ENCODE results near the gene TXK.

Gene TXK

GRCh38 chr4:48039561-48039960 lies 94.5 kb downstream of the TXK start:
- H3K4me3 ChIP-seq (replicated peaks; ENCODE audit: low read depth, low read length) = no peak overlapping the region
- no peak for DNase-seq (ENCODE audit: low read depth)
- no peak for TF ChIP-seq CTCF (IDR thresholded peaks at IDR 0.05; ENCODE audit: low read length, missing control alignments)

GRCh38 chr4:48038666-48039065 lies 95.4 kb downstream of the TXK start:
- TF ChIP-seq CTCF (IDR thresholded peaks at IDR 0.05; ENCODE audit: low read length, missing control alignments) = no peak
- no peak for DNase-seq (ENCODE audit: low read depth)
- no peak overlapping the region for H3K4me3 ChIP-seq (replicated peaks; ENCODE audit: low read depth, low read length)

DNA sequence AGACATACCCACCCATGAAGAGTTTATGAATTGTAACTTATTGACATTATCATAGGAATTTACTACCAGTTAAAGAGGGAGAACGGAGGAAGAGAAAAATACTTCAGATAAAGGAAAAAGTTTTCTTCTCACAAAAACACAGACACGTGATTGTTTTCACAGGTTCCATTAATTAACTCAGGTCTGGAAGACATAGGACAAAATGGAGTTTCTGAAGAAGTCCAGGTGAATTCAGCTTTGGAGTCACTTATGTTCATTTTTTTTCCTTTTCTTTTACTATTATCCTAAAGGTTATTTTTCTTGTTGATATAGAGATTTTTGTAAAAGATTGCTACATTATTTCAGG lies 97.0 kb downstream of the TXK start:
- TF ChIP-seq CTCF (IDR thresholded peaks at IDR 0.05; ENCODE audit: low read length, missing control alignments) = no peak
- no peak overlapping the region for H3K4me3 ChIP-seq (replicated peaks; ENCODE audit: low read depth, low read length)
- DNase-seq (ENCODE audit: low read depth) = no peak

GRCh38 chr4:48035952-48036351 lies 98.1 kb downstream of the TXK start:
- DNase-seq (ENCODE audit: low read depth) = no peak
- TF ChIP-seq CTCF (IDR thresholded peaks at IDR 0.05; ENCODE audit: low read length, missing control alignments) = no peak
- H3K4me3 ChIP-seq (replicated peaks; ENCODE audit: low read depth, low read length) = no peak overlapping the region

DNA sequence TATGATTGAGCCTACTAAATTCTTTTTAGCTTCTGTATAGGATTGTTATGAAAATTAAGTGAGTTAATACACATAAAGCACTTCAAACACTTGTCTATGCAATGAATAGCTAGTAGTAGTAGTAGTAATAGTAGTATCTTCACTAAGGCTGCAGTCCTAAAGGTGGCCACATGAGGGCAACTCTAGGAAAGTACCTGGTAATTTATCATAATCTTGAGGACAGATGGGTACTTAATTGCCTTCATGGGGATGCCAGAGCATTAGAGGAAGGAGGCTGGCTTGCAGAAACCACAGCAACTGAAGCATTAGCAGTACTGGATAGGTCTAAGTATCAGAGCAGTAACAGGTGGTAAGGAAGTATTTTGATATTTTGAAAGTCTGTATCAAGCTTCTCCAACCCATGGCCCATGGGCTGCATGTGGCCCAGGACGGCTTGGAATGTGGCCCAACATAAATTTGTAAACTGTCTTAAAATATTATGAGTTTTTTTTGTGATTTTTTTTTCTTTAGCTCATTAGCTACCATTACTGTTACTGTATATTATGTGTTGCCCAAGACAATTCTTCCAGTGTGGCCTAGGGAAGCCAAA lies 100.1 kb downstream of the TXK start:
- peak; percentile 72 for TF ChIP-seq CTCF (IDR thresholded peaks at IDR 0.05; ENCODE audit: low read length, missing control alignments)
- H3K4me3 ChIP-seq (replicated peaks; ENCODE audit: low read depth, low read length) = no peak overlapping the region
- peak; percentile 39 for DNase-seq (ENCODE audit: low read depth)

GRCh38 chr4:48033412-48033811 lies 100.6 kb downstream of the TXK start:
- TF ChIP-seq CTCF (IDR thresholded peaks at IDR 0.05; ENCODE audit: low read length, missing control alignments) = no peak
- DNase-seq (ENCODE audit: low read depth) = no peak
- no peak overlapping the region for H3K4me3 ChIP-seq (replicated peaks; ENCODE audit: low read depth, low read length)

DNA sequence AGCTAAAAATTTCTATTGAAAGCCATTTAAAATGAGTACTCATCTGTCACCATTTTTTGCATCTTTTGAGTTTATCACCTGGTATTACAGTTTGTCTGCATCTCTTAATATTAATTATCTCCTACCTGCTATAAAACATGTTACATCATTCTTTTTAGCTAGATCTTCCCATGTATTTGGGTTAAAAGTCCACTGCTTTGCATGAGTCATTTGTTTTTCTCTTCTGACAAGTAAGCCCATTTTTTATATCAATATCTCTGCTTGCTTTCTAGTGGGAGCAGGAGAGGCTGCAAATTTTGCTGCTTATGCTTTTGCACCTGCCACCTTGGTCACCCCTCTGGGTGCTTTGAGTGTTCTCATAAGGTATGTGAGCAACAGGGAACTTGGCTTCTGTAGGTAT lies 101.3 kb downstream of the TXK start:
- no peak overlapping the region for H3K4me3 ChIP-seq (replicated peaks; ENCODE audit: low read depth, low read length)
- no peak for TF ChIP-seq CTCF (IDR thresholded peaks at IDR 0.05; ENCODE audit: low read length, missing control alignments)
- DNase-seq (ENCODE audit: low read depth) = peak; percentile 23
